Calu3 (cell line): ENCODE measurements around the gene KCNT1. TPM values are rescaled to one million over a fixed set of nuclear protein-coding genes. Genes with fewer than 3 reads are reported as not detected.

Source experiments
- BruUV-seq: library from RNA; stranded (reverse); fragments of 400-500 nt; replicated peaks from 2 replicates; lab custom pipeline; 2021; lab: Mats Ljungman, UMichigan
- CTCF ChIA-PET: fragments of 300-600 bp; sonication (Branson Sonifier 250); formaldehyde crosslinking; loops from one replicate; lab custom pipeline; 2022; ENCODE audit warnings: antibody characterized with exemption; lab: Charles Lee
- DNase-seq: peaks from one replicate; pipeline ENCODE4 v3.0.0; 2022
- H3K27ac Mint-ChIP-seq: one replicate; pipeline ENCODE4 v1.8.0; 2022; ENCODE audit warnings: mixed read lengths; ENCODE audit not compliant: unreplicated experiment
- H3K27me3 Mint-ChIP-seq: one replicate; pipeline ENCODE4 v1.8.0; 2022; ENCODE audit warnings: mixed read lengths; ENCODE audit not compliant: unreplicated experiment
- H3K36me3 Mint-ChIP-seq: one replicate; pipeline ENCODE4 v1.8.0; 2022; ENCODE audit warnings: mild to moderate bottlenecking, moderate library complexity, mixed read lengths; ENCODE audit not compliant: insufficient read depth, unreplicated experiment
- H3K4me1 Mint-ChIP-seq: one replicate; pipeline ENCODE4 v1.8.0; 2022; ENCODE audit warnings: mild to moderate bottlenecking, low read depth, mixed read lengths; ENCODE audit not compliant: unreplicated experiment
- H3K4me3 Mint-ChIP-seq: one replicate; pipeline ENCODE4 v1.8.0; 2022; ENCODE audit warnings: mild to moderate bottlenecking, low read depth, moderate library complexity, mixed read lengths; ENCODE audit not compliant: unreplicated experiment
- H3K9me3 Mint-ChIP-seq: one replicate; pipeline ENCODE4 v1.8.0; 2022; ENCODE audit warnings: low read depth, mixed read lengths; ENCODE audit not compliant: unreplicated experiment
- CTCF ChIP-seq: fragments of 200-600 bp; IDR thresholded peaks from one replicate; pipeline ENCODE4 v1.8.0; 2022; ENCODE audit warnings: antibody characterized with exemption; ENCODE audit not compliant: unreplicated experiment
- intact Hi-C: fragments of 100-400 bp; cut with micrococcal nuclease; formaldehyde crosslinking; loops from one replicate; pipeline ENCODE4 v1.10.0; 2022; ENCODE audit not compliant: unreplicated experiment
- total RNA-seq: library from RNA; stranded (reverse); gene quantifications from 2 replicates; pipeline ENCODE4 v1.2.3, GENCODE V29; 2022

Gene KCNT1
- total RNA-seq, 1 experiment from 2014 or later = not detected

- TF ChIP-seq CTCF = no peak
- intact Hi-C loops = no loop called here
- Mint-ChIP-seq H3K4me1 (no peaks in the 10 kb centered on the region), H3K27ac (no peak overlapping the region), H3K9me3 (no peaks in the 10 kb centered on the region), H3K27me3 (no peaks in the 10 kb centered on the region), H3K4me3 (no peak overlapping the region), H3K36me3 (peaks cover 8% of the 10 kb centered on the region)
- no TSS peak for BruUV-seq
- no peak for DNase-seq
- CTCF ChIA-PET = no interaction called here
Observed at GRCh38 chr9:135830496-135830895, 128.5 kb downstream of the KCNT1 start.

- DNase-seq = no peak
- intact Hi-C loops = no loop called here
- no peak overlapping the region for H3K4me3 Mint-ChIP-seq
- H3K27me3 Mint-ChIP-seq = no peaks in the 10 kb centered on the region
- no peaks in the 10 kb centered on the region for H3K9me3 Mint-ChIP-seq
- BruUV-seq = no TSS peak
- no peaks in the 10 kb centered on the region for H3K4me1 Mint-ChIP-seq
- H3K36me3 Mint-ChIP-seq = no peaks in the 10 kb centered on the region
- H3K27ac Mint-ChIP-seq = no peak overlapping the region
- CTCF ChIA-PET = no interaction called here
- TF ChIP-seq CTCF = no peak
Observed at GRCh38 chr9:135833864-135834263, 131.9 kb downstream of the KCNT1 start.

GRCh38 chr9:135835131-135835530 lies 133.1 kb downstream of the KCNT1 start:
- no peak overlapping the region for H3K4me3 Mint-ChIP-seq
- H3K4me1 Mint-ChIP-seq = no peaks in the 10 kb centered on the region
- no TSS peak for BruUV-seq
- no peaks in the 10 kb centered on the region for H3K9me3 Mint-ChIP-seq
- H3K27me3 Mint-ChIP-seq = no peaks in the 10 kb centered on the region
- CTCF ChIA-PET = no interaction called here
- no peaks in the 10 kb centered on the region for H3K36me3 Mint-ChIP-seq
- no peak overlapping the region for H3K27ac Mint-ChIP-seq
- no peak for TF ChIP-seq CTCF
- intact Hi-C loops = no loop called here
- DNase-seq = no peak

GRCh38 chr9:135839516-135839915 lies 137.5 kb downstream of the KCNT1 start:
- Mint-ChIP-seq H3K4me1 (no peaks in the 10 kb centered on the region), H3K4me3 (no peak overlapping the region), H3K27me3 (no peaks in the 10 kb centered on the region), H3K27ac (no peak overlapping the region), H3K36me3 (peaks cover 4% of the 10 kb centered on the region), H3K9me3 (peaks cover 7% of the 10 kb centered on the region)
- TF ChIP-seq CTCF = no peak
- CTCF ChIA-PET = no interaction called here
- no TSS peak for BruUV-seq
- intact Hi-C loops = no loop called here
- DNase-seq = no peak

GRCh38 chr9:135840107-135840506 lies 138.1 kb downstream of the KCNT1 start:
- Mint-ChIP-seq H3K27ac (no peak overlapping the region), H3K4me1 (no peaks in the 10 kb centered on the region), H3K4me3 (no peak overlapping the region), H3K9me3 (peaks cover 8% of the 10 kb centered on the region), H3K27me3 (no peaks in the 10 kb centered on the region), H3K36me3 (peaks cover 4% of the 10 kb centered on the region)
- TF ChIP-seq CTCF = no peak
- intact Hi-C loops = no loop called here
- CTCF ChIA-PET = no interaction called here
- no TSS peak for BruUV-seq
- DNase-seq = no peak
